Fibroblast of skin of right quadriceps (primary cell): Measurements from ENCODE around the gene FOXK1.
"Not testable (repeated sequence)": the region's sequence is repeated elsewhere in the genome, so short reads cannot be mapped to it uniquely, and the experiment has no call there.

Source experiments
- DNase-seq: peaks from one replicate; pipeline ENCODE4 v3.0.0-alpha.2; 2013

The FOXK1 gene

DNA sequence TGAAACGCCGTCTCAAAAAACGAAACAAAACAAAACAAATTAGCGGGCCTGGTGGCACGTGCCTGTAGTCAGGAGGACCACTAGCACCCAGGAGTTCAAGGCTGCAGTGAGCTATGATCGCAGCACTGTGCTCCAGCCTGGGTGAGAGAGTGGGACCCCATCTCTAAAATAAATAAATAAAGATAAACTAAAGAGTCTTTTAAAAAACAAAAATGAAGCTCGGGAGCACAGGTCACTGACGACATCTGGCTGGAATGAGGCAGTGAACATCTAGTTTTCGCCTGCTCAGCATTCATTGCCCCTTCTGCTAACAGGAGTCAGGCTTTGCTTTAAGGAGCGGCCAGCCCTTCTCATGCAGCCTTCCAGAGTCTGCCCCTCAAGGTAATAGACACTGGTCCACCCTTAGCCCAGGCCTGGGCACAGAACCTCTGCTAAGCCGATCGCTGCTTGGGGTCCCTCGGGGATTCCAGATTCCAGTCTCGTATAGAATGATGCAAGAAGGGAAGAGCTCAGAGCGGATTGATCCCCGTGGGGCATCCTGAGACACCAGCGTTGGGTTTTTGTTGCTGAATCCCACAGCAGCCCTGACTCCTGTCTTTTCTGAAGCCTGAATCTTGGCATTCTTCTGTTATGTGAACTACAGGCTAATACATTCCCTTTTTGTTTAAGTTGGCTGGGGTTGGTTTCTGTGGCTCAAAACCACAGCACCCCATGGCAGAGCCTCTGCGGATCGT lies 14.2 kb upstream of the FOXK1 start:
- peak; percentile 85 for DNase-seq

GRCh38 chr7:4668510-4668847 lies 13.6 kb upstream of the FOXK1 start:
- DNase-seq: no peak

DNA sequence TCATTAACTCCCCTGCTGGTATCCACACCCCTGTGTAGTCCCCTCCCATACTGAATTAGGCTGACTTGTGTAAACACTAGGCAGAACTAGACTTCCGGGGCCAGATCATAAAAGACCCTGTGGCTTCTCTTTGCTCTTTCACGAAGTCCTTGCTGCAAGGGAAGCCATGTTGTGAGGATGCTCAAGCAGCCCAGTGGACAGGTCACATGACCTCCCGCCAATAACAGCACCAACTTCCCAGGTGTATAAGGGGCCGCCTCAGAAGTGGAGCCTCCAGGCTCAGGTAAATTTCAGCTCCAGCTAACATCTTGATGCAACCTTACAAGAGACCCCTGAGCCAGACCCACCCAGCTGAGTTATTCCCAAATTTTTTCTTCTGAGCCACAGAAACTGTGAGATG lies 11.3 kb upstream of the FOXK1 start:
- DNase-seq: no peak

- no peak for DNase-seq
Measured at GRCh38 chr7:4675771-4676367, 6.2 kb upstream of the FOXK1 start.

- DNase-seq: not testable (repeated sequence)
Measured at GRCh38 chr7:4677518-4677917, 4.6 kb upstream of the FOXK1 start.

- no peak for DNase-seq
Measured at GRCh38 chr7:4681218-4681851, 760 bp upstream of the FOXK1 start.

DNA sequence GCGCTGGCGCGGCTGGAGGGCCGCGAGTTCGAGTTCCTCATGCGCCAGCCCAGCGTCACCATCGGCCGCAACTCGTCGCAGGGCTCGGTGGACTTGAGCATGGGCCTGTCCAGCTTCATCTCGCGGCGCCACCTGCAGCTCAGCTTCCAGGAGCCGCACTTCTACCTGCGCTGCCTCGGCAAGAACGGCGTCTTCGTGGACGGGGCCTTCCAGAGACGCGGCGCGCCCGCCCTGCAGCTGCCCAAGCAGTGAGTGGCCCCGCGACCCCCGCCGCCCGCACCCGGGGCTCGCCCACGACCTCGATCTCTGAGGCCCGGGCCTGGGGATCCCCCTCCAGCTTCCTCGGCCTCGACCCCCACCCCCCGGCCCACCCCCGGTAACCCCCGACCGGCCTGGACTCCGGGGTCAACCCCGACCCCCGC lies 537 bp downstream of the FOXK1 start:
- DNase-seq: peak; percentile 29

GRCh38 chr7:4683043-4683883 lies 1.2 kb downstream of the FOXK1 start:
- DNase-seq: no peak

- DNase-seq: peak; percentile 49
Measured at GRCh38 chr7:4683884-4684565, 1.9 kb downstream of the FOXK1 start.

GRCh38 chr7:4684846-4685245 lies 2.8 kb downstream of the FOXK1 start:
- no peak for DNase-seq

- DNase-seq: not testable (repeated sequence)
Measured at GRCh38 chr7:4685676-4686075, 3.6 kb downstream of the FOXK1 start.

DNA sequence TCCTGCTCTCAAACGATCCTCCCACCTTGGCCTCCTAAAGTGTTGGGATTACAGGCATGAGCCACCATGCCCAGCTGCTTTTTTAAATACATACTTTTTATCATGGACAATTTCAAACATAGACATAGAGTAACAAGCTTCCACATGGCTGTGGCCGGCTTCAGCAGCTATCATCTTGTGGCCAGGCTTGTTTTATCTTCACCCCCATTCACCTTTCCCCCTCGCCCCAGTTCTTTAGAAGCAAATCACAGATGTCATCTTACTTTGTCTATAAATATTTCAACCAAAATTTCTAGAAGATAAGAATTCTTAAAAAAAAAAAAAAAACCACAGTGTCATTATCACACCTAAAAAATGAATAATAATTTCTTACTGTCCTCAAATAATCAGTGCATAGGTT lies 5.9 kb downstream of the FOXK1 start:
- DNase-seq: no peak

DNA sequence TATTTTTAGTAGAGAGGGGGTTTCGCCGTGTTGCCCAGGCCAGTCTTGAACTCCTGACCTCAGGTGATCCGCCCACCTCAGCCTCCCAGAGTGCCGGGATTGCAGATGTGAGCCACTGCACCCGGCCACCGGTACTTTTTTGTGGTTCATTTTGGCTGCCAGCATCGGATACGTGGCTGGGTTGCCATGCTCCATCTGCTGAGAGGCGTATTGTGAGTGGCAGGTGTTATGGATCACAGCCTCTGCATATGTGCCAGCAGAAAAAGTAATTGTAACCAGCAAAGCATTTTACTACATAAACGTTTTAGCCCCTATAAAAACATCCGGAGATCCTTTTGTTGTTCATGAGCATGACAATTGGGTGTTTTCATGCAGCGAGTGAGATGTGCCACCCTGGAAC lies 7.1 kb downstream of the FOXK1 start:
- no peak for DNase-seq

DNA sequence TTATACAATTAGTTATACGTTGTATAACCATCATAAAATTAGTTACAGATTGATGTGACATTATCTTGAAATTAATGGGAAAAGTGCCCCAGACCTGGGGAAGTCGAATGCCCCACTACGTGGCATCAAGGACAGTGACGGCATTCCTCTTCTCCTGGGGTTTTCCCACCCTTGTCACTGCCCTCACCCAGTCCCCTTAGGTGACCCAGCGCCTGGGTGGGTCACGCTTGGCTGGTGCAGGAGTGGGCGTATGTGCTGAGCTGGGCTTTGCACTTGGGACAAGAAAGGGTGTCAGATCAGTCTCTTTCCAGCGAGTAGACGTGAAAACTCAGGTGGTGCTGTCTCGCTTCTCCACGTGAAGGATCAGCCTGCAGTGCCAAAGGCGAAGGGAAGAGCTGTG lies 7.6 kb downstream of the FOXK1 start:
- no peak for DNase-seq

DNA sequence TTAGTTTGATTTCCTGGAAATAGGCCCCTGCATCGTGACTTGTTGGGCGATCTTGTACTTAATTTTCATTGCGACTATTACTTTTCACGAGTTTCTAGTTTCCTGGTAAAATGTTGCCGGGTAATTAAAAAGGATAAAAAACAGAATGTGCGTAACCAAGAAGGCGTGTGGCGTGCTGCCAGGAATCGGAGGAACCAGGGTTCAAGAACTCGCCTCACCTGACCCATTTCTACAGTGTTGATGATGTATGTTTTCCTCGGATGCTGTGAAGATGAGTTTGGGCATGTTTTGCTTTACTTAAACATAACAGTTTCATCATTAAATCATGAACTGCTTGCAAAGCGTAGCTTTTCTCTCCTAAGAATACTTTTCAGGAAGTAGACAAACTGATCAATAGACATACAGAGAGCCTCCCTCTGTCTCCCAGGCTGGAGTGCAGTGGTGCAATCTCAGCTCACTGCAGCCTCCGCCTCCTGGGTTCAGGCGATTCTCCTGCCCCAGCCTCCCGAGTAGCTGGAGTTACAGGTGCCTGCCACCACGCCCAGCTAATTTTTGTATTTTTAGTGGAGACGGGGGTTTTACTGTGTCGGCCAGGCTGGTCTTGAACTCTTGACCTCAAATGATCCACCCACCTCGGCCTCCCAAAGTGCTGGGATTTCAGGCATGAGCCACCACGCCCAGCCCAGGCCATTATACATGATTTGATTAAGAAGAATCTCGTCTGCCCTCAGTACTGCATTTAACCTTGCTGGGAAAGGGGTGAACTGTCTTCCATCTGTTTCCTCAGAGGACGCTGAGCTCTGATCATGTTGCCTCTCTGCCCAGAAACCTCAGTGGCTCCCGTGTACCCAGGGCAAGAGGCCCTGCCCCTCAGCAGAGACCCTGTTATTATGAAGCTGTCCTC lies 9.1 kb downstream of the FOXK1 start:
- no peak for DNase-seq

DNA sequence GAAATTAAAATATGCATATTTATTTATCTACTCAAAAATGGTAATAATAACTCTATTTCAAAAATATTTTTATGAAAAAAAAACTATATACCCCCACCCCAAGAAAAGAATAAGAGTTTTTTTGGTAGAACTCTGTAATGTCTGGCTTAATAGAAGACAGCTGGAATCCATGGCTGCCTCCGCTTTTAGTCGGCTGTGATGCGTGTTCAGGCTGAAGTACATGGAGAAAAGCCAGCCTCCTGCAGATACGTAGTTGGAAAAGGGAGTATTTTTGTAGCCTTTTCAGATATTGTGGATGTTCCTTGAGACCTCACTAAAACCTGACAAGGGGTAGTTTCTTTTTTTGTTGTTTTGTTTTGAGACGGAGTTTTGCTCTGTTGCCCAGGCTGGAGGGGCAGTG lies 10.0 kb downstream of the FOXK1 start:
- DNase-seq: no peak

DNA sequence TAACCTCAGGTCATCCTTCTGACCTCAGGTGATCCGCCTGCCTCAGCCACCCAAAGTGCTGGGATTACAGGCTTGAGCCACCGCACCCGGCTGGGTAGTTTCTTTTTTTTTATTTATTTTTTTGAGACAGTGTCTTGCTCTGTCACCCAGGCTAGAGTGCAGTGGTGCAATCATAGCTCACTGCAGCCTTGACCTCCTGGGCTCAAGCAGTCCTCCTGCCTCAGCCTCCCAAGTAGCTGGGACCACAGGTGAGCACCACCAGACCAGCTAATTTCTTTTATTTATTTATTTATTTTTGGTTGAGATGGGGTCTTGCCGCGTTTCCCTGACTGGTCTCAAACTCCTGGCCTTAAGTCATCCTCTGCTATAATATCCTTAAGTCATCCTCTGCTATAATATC lies 10.5 kb downstream of the FOXK1 start:
- not testable (repeated sequence) for DNase-seq

GRCh38 chr7:4693152-4693551 lies 11.1 kb downstream of the FOXK1 start:
- no peak for DNase-seq

GRCh38 chr7:4693749-4694148 lies 11.7 kb downstream of the FOXK1 start:
- no peak for DNase-seq

DNA sequence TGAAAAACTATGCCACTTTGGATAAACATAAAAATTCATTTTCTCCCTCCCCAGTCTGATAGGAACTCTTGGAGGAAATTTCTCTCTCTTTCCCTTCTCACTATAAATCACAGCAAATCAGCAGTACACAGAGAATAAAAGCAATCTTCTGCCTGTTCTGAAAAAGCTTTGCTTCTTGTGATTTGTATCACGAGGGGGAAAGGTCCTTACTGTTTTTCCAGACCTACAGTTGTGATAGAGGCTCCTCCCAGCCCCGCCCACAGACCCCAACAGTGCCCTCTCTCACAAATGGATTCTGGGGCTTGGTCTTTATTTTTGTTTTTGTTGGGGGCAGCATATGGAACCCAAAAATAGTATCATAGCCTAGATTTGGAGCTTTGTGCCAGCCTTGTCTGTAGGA lies 12.2 kb downstream of the FOXK1 start:
- no peak for DNase-seq

- no peak for DNase-seq
Measured at GRCh38 chr7:4698707-4699275, 16.7 kb downstream of the FOXK1 start.

GRCh38 chr7:4699841-4700240 lies 17.7 kb downstream of the FOXK1 start:
- no peak for DNase-seq
